Activated CD4-positive, CD25-positive, alpha-beta regulatory T cell treated with anti-CD3 and anti-CD28 coated beads, Interleukin-2, amount 50 U/mL, for 24 hours (primary cell): Measurements from ENCODE around the gene MRPL2.

Experiments used
- ATAC-seq, 2 donors: fragments of 150-1000 bp; cut with Tn5 transposase; one replicate each; pipeline ENCODE4 v1.10.0; 2021; ENCODE audit warnings: mild to moderate bottlenecking in 1 of 2, moderate library complexity in 1 of 2

MRPL2 gene

DNA sequence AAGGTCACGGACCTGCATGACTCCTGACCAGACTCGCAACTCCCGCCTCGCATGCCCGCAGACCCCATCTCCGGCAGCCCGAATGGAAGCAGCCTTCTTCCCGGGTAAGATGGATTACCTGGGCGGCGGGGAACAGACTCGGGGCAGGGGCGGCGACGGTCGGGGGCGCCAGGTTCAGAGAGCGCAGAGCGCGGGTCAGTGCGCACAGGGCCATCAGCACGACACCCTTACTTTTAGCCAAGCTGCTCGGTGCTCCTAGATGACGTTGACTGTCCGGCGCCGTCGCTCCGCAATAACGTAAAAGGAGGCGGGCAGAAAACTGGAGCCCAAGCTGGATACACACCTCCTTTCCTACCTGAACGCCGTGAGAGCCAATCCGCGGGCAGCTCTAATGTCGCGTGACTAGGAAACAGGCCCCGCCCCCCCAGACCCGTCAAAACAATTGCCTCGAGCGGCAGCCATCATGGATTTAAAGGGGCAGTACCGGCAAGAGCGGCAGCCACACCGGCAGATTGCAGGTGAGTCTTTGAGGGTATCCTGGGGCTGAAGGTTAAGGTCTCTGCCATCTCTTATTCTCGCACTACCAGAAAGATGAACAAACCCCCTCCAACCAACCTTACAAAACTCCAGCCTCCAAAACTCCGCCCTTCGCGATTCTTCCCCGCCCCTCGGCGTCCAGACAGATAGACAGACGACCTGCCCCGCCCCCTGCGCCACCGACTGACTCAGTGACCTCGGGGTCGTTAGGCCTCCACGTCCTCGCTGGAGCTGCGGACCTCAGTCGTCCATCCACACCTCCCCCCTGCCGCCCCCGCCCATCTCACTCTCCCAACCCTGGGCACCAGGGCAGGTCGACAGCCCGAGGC lies at the start of gene MRPL2, which contains the start of gene KLC4:
TSS of gene MRPL2 (minus strand) at position 267 of the 866 bp plus-strand sequence. CDS start at position 214, 53 bp downstream.
TSS of gene KLC4 (plus strand) at position 464 of the 866 bp plus-strand sequence. CDS start 1,705 bp downstream, outside the sequence.
- peak; percentile 95 to 96 for ATAC-seq

DNA sequence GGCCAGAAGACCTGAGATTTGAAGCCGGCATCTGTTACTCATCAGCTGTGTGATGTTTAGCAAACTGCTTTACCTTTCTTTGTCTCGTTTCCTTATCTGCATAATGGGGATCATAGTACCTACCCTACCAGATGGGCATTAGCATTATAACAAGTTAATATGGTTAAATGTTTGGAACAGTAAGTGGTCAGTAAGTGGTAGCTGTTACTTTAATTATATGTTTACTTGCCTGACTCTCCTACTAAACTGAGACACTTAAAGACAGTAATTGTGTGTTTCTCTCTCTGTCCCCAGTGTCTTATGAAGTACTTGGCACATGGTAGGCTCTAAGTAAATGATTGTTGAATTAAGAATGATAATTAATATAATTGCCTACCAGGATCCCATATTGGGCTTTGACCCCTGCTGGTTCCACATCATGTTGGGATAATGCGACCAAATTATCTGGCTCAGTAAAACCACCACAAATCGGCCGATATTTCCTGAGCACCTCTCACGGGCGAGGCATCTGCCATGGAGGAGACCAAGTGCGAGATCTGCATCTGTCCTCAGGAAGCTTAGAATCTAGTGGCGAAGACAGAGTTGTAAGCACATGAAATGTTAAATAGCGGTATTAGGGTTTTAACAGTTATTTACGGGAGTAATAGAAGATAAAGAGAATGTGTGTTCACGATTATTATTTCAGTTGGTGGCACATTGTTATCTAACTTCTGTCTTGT lies 48.3 kb upstream of the MRPL2 start:
- ATAC-seq: no peak

GRCh38 chr6:43105538-43106222 lies 46.4 kb upstream of the MRPL2 start:
- ATAC-seq: no peak

GRCh38 chr6:43103253-43103876 lies 44.1 kb upstream of the MRPL2 start:
- ATAC-seq: no peak

DNA sequence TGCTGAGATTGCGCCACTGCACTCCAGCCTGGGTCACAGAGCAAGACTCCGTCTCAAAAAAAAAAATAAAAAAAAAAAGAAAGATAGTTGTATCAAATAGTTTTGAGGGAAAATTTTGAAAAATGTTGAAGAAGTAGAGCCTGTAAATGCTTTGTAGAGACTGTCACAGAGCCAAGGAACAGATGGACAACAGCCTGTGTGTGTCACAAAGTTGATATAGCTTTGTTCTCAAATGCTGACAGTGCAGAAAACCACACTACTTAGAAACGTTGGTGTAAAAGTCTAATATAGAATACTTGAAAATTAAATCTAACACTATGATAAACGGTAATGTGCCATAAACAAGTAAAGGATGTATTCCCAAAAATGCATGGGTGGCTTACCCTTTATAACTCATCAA lies 42.3 kb upstream of the MRPL2 start:
- ATAC-seq: no peak

DNA sequence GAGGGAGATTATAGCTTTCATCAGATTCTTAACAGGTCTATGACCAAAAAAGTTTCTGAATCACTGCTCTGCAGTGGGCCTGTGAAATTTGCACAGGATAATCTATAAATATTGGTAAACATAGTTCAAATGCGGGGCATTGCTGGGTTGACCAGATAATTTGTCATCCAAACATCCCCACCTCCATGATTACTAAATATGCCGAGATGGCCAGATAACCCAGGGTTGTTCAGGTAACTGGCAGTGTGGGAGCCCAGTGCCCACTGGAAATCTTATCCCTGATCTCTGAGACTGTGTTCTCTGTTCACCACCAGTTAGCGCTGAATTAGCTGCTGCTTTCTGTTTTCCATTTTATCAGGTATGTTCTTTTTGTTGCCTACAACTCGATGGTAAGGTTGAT lies 38.3 kb upstream of the MRPL2 start:
- ATAC-seq: no peak

GRCh38 chr6:43097098-43097489 lies 37.9 kb upstream of the MRPL2 start:
- ATAC-seq: no peak

GRCh38 chr6:43096451-43097097 lies 37.3 kb upstream of the MRPL2 start:
- ATAC-seq: no peak

GRCh38 chr6:43095939-43096338 lies 36.7 kb upstream of the MRPL2 start:
- ATAC-seq: no peak

DNA sequence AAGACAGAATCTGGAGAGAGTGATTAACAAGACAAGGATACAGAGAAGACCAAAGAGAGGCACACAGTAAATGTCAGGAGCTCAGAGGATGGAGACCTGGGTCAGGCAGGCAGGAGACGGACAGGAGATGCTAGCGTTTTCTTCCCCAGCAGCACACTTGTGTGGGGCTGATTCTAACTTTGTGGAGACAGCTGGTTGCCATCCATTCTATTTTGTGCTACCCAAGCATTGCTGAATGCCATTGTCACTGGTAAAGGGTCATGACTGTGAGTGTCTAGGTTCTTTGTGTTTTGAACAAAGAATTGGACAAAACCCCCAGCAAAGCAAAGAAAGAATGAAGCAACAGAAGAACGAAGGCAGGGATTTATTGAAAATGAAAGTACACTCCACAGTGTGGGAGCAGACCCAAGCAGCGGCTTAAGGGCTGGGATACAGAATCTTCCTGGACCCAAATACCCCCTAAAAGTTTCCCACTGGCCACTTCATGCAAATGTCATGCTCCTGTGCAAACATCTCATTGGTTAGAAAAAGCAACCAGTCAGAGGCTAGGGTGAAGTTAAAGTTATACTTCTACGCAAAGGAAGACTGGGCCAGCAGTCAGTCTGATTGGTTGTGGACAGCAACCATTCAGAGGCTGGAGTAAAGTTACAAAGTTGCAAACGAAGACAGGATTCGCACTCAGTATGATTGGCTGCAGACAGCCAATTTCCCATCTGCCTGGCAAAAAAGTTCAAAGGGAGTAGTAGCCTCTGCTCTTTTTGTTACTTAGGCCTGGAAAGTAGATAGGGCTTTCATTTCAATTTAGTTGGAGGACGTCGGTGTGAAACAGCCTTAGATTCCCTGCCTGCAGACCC lies 34.4 kb upstream of the MRPL2 start:
- peak; percentile 27 to 32 for ATAC-seq

GRCh38 chr6:43092635-43093034 lies 33.4 kb upstream of the MRPL2 start:
- peak in 1 of 2 donors; percentile 33 for ATAC-seq

GRCh38 chr6:43091436-43091991 lies 32.3 kb upstream of the MRPL2 start:
- no peak for ATAC-seq

DNA sequence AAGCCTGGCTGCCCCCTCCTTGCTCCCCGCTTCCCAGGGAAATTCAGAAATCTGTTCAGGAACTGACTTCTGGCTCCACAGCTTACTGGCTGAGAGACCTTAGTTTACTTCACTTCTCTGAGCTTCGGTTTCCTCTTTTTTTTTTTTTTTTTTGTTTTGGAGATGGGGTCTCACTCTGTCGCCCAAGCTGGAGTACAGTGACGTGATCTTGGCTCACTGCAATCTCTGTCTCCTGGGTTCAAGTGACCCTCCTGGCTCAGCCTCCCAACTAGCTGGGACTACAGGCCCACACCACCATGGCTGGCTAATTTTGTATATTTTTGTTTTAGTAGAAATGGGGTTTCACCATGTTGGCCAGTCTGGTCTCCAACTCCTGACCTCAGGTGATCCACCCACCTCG lies 31.8 kb upstream of the MRPL2 start:
- no peak for ATAC-seq

DNA sequence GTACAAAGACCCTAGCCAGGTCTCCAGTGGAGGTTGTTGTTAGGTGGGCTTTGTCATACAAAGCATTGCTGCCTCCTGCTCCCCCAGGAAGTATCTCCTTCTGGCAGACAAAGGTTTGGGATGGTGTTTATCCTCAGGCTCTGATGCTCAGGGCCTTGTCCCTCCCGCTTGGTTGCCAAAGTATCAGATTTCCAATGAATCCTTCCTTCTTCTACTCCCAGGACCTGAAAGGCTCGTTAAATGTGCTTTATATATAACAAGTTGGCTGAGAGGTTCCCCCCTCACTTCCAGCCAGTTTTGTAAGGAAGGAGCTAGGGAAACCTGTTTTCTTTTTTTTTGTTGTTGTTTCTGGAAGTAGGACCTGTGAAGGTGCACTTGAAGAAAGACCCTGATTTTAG lies 31.3 kb upstream of the MRPL2 start:
- ATAC-seq: no peak

- no peak for ATAC-seq
Measured at GRCh38 chr6:43089874-43090558, 30.8 kb upstream of the MRPL2 start.

GRCh38 chr6:43089467-43089866 lies 30.2 kb upstream of the MRPL2 start:
- no peak for ATAC-seq

DNA sequence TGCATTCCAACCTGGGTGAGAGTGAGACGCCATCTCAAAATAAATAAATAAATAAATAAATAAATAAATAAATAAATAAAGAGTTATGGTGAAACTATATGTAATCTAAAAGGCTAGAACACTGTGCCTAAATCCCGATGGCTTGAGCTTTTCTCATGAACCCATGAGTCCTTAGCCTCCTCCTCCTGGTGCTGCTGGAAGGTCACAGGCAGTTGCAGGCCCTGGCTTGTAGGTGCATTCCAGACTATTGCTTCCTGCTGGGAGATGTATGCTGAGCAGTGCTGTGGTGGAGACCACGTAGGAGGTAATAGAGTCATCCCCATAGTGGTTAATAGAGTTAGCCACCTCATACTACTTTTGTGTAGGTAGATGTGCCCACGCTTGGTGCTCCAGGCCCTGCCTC lies 29.4 kb upstream of the MRPL2 start:
- no peak for ATAC-seq

- peak; percentile 83 to 86 for ATAC-seq
Measured at GRCh38 chr6:43086022-43086658, 26.9 kb upstream of the MRPL2 start.

- ATAC-seq: no peak
Measured at GRCh38 chr6:43082806-43083655, 23.8 kb upstream of the MRPL2 start.
